GM10248 (cell line): ENCODE data around the gene EFL1.
A peak's percentile ranks its signal among the peaks of the same experiment; 100 is the strongest.

ENCODE experiments used
- CTCF ChIA-PET: fragments of 300-600 bp; sonication (Branson Sonifier 250); formaldehyde crosslinking; extraction: SDS; loops from one replicate; lab custom pipeline; 2021; ENCODE audit warnings: antibody characterized with exemption; lab: Yijun Ruan, JAX
- POLR2A ChIA-PET: fragments of 350-650 bp; sonication (Branson Sonifier 250); formaldehyde crosslinking; extraction: SDS; loops from one replicate; lab custom pipeline; 2020; ENCODE audit warnings: antibody characterized with exemption; lab: Yijun Ruan, JAX
- DNase-seq: peaks from one replicate; pipeline ENCODE4 v3.0.0; 2012; ENCODE audit errors: extremely low spot score
- CTCF ChIP-seq: IDR thresholded peaks from 2 replicates; pipeline ENCODE4 v1.5.1; 2012; ENCODE audit warnings: mild to moderate bottlenecking, low read depth; ENCODE audit errors: extremely low read depth, missing control alignments, control extremely low read depth

EFL1 gene

DNA sequence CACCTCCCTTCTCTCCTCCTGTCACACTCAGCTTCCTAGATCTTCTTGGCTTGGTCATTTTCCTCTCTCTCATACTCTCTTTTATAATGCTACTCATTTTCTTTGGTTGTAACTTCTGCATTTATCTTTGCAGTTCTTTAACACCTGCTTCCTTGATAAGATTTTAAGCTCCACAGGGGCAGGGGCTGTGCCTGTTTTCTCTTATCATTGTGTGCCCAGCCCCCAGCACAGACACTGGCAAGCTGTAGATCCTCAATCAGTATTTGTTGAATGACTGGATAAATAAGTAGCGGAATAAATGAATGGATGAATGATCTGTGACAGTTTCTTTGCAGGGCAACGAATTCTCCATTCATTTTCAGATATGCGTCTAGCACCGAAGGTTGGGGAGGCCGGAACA lies 152.4 kb downstream of the EFL1 start:
- no peak for DNase-seq
- TF ChIP-seq CTCF = no peak
- ChIA-PET CTCF (interaction anchor here (1.1 to 4.6 kb wide), 12 partner anchors 10 to 844 kb away, joined by 4 to 39 read pairs (median 14); no protein-coding TSS in a partner anchor), POLR2A (no interaction called here)

GRCh38 chr15:82108489-82109078 lies 153.9 kb downstream of the EFL1 start:
- ChIA-PET POLR2A (no interaction called here), CTCF (interaction anchor here (0.6 to 4.6 kb wide), 33 partner anchors 8 to 678 kb away, joined by 3 to 39 read pairs (median 6); no protein-coding TSS in a partner anchor)
- peak; percentile 95 for TF ChIP-seq CTCF
- DNase-seq = peak; percentile 85

DNA sequence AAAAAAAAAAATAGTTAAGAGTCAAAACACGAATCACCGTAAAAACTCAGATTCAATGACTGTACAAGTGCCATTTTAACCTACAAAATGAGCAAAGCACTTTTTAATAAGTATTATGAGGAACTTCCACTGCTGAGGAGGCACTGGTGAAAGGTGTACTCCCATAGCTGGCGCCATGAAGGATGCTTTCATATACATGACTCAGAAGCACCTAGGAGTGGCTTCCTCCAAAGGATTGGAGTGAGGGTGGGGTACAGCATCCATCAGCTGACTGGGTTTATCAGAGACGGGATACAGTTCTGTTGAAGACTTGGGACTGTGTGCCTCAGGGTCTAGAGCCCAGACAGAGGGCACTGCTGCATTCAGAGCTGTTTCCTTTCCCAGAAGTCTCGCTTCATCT lies 155.9 kb downstream of the EFL1 start:
- ChIA-PET CTCF (interaction anchor here (1.1 to 4.6 kb wide), 3 partner anchors 34 to 91 kb away, joined by 3 to 39 read pairs (median 3); no protein-coding TSS in a partner anchor), POLR2A (no interaction called here)
- TF ChIP-seq CTCF = no peak
- no peak for DNase-seq

DNA sequence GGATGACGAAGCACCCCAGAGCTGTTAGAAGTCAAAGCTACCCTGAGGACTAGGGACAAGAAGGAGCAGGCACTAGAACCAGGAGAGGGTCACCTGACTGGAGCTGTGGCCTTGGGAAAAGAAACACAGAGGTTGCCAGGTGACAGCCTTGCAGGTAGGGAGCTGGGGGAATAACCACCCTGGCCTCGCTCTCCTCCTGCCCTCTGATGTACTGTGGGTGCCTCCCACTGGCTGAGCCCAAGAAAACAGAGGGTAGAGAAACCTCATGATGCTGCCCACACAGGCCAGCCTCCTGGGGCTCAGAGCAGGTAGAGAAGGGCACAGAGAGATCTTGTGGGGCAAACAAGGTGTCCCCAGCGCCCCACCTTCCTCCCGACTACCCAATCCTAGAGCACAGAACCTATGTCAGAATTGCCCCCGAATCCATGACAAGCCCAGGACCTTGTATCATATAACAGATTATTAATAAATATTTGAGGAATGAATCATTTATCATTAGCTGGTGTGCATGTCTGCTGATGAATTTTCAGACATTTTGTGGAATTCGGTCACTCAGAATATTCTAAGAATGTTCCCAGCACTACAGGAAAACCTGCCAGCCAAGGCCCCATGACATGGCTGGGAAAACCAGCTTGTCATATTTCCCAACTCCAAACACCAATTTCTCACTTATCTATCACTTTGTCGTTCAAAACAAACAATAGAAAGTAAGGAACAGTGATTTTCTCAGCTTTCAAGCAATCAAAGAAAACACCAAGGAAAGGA lies 156.9 kb downstream of the EFL1 start:
- no peak for DNase-seq
- ChIA-PET CTCF (interaction anchor here (0.7 to 1.2 kb wide), 3 partner anchors 14 to 93 kb away, joined by 3 to 4 read pairs (median 3); no protein-coding TSS in a partner anchor), POLR2A (no interaction called here)
- TF ChIP-seq CTCF = no peak

GRCh38 chr15:82103468-82103867 lies 159.1 kb downstream of the EFL1 start:
- no peak for TF ChIP-seq CTCF
- DNase-seq = no peak
- ChIA-PET POLR2A (no interaction called here), CTCF (no interaction called here)

GRCh38 chr15:82100111-82100929 lies 162.2 kb downstream of the EFL1 start:
- ChIA-PET CTCF (interaction anchor here (1.0 to 3.2 kb wide), 3 partner anchors 9 to 98 kb away, joined by 3 to 19 read pairs (median 4); no protein-coding TSS in a partner anchor), POLR2A (no interaction called here)
- DNase-seq = no peak
- TF ChIP-seq CTCF = no peak
